Endodermal cell (in vitro differentiated cells): Measurements from ENCODE around the gene LDHB. TPM values are rescaled to one million over a fixed set of nuclear protein-coding genes. Genes with fewer than 3 reads are reported as not detected.

Source experiments
- DNase-seq: peaks from one replicate; pipeline ENCODE4 v3.0.0-alpha.2; 2017
- H3K27ac ChIP-seq: 2 replicates; pipeline ENCODE4 v1.5.1; 2013; ENCODE audit warnings: mild to moderate bottlenecking, low read depth, low read length, moderate library complexity
- H3K27me3 ChIP-seq: 2 replicates; pipeline ENCODE4 v1.6.1; 2013; ENCODE audit warnings: mild to moderate bottlenecking, low read length, moderate library complexity; ENCODE audit not compliant: insufficient read depth, control insufficient read depth, poor library complexity, severe bottlenecking
- H3K36me3 ChIP-seq: 2 replicates; pipeline ENCODE4 v1.7.0; 2013; ENCODE audit warnings: mild to moderate bottlenecking, low read length, moderate library complexity; ENCODE audit not compliant: control insufficient read depth, insufficient read depth
- H3K4me1 ChIP-seq: one replicate; pipeline ENCODE4 v1.7.0; 2013; ENCODE audit warnings: low read length; ENCODE audit not compliant: control insufficient read depth, insufficient read depth
- H3K4me3 ChIP-seq: 2 replicates; pipeline ENCODE4 v1.5.1; 2013; ENCODE audit warnings: mild to moderate bottlenecking, low read length, moderate library complexity
- H3K9ac ChIP-seq: 2 replicates; pipeline ENCODE4 v1.6.1; 2013; ENCODE audit warnings: mild to moderate bottlenecking, low read length, moderate library complexity; ENCODE audit not compliant: poor library complexity, severe bottlenecking; ENCODE audit errors: extremely low read depth
- H3K9me3 ChIP-seq: 2 replicates; pipeline ENCODE4 v1.6.1; 2013; ENCODE audit warnings: mild to moderate bottlenecking, low read length, moderate library complexity; ENCODE audit not compliant: control insufficient read depth
- H3K27ac Mint-ChIP-seq: 2 replicates; pipeline ENCODE4 v1.8.0; 2020; ENCODE audit warnings: mixed read lengths
- H3K27me3 Mint-ChIP-seq: 2 replicates; pipeline ENCODE4 v1.8.0; 2021; ENCODE audit warnings: mild to moderate bottlenecking, mixed read lengths; ENCODE audit not compliant: insufficient read depth
- H3K36me3 Mint-ChIP-seq: 2 replicates; pipeline ENCODE4 v1.8.0; 2020; ENCODE audit warnings: low read depth, mixed read lengths
- H3K4me1 Mint-ChIP-seq: 2 replicates; pipeline ENCODE4 v1.8.0; 2020; ENCODE audit warnings: mixed read lengths
- H3K4me3 Mint-ChIP-seq: 2 replicates; pipeline ENCODE4 v1.8.0; 2020; ENCODE audit warnings: mild to moderate bottlenecking, moderate library complexity, mixed read lengths
- H3K9me3 Mint-ChIP-seq: 2 replicates; pipeline ENCODE4 v1.8.0; 2020; ENCODE audit warnings: mild to moderate bottlenecking, mixed read lengths
- CTCF ChIP-seq: fragments of 200-600 bp; sonication (generic); conservative IDR thresholded peaks from 2 replicates; pipeline ENCODE4 v1.5.0; 2021; ENCODE audit warnings: antibody characterized with exemption, mild to moderate bottlenecking
- WGBS, 2 experiments: methylation state at CpG; one replicate each; pipeline versions ENCODE4 v1.1.5 to v1.1.7; 2013; ENCODE audit warnings: missing lambda C conversion rate in 2 of 2, mixed read lengths in 1 of 2; ENCODE audit not compliant: insufficient coverage in 1 of 2, insufficient read length in 1 of 2; 5-methylcytosine and 5-hydroxymethylcytosine counted together
- total RNA-seq, 2 donors: library from RNA; stranded (reverse); fragmentation: NEBNext Ultra II Directional in 1 of 2; extraction: Animal tissue kit (Norgen Biotek cat#: 25700) in 1 of 2; gene quantifications; 2 replicates in 1 of 2; 3 replicates in 1 of 2; pipeline ENCODE4 v1.2.1, GENCODE V29; 2021

Gene LDHB
- total RNA-seq, 2 donors from 2014 or later: 917 to 1,694 TPM

DNA sequence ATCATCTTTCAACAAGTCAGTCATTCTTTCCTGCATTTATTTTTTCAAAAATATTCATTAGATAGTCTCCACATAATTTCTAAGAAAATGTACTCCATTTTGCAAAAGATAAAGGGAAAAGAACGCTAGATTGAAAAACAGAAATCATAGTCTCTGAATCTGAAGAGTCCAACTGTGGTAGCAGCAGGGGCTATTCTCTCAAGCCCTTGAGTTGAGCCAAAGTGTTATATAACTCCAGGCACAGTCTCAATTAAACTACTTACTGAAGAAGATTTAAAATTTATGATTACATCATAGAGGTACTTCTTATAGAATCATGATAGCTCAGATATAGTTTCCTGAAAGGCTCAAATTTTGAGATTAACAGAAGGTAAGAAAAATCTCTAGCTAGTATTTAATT, 5.8 kb downstream of the LDHB start:
- H3K9me3 Mint-ChIP-seq: no peaks in the 10 kb centered on the region
- Histone ChIP-seq H3K9me3 (no peaks in the 10 kb centered on the region), H3K4me1 (peaks cover 8% of the 10 kb centered on the region), H3K36me3 (peaks cover 85% of the 10 kb centered on the region), H3K27ac (no peak overlapping the region), H3K27me3 (no peaks in the 10 kb centered on the region), H3K4me3 (no peak overlapping the region), H3K9ac (no peak overlapping the region)
- no peak overlapping the region for H3K27ac Mint-ChIP-seq
- TF ChIP-seq CTCF: no peak
- no peak for DNase-seq
- no peak overlapping the region for H3K4me3 Mint-ChIP-seq
- H3K4me1 Mint-ChIP-seq: peaks cover 63% of the 10 kb centered on the region
- H3K36me3 Mint-ChIP-seq: peaks cover 90% of the 10 kb centered on the region
- no peaks in the 10 kb centered on the region for H3K27me3 Mint-ChIP-seq
- WGBS, 2 experiments: 100% methylated on average over 1 of the region's 1 CpG; no CpG with 5 or more reads in 1 of the 2 experiments

DNA sequence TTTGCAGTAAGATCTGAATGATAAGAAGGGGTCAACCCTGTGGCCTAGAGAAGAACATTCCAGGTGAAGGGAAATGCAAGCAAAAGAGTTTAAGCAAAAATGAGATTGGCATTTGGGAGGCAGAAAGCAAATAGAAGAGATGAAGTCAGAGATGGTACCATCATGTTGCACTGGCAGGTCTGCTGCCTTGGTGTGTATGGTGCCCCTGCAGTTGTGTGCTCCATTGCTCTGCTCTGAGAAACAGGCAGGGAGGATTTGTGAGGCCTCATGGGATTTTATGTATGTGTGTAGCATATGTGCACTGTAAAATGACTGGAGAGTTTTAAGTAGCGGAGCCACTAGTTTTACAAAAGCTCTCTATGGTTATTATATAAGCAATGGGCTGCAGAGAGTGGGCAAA, 6.6 kb downstream of the LDHB start:
- no peaks in the 10 kb centered on the region for H3K27me3 ChIP-seq
- Mint-ChIP-seq H3K4me3 (no peak overlapping the region), H3K36me3 (peaks cover 93% of the 10 kb centered on the region), H3K9me3 (no peaks in the 10 kb centered on the region), H3K27me3 (no peaks in the 10 kb centered on the region), H3K4me1 (peaks cover 63% of the 10 kb centered on the region), H3K27ac (peak overlapping the region; percentile 0)
- no peak for DNase-seq
- H3K9me3 ChIP-seq: no peaks in the 10 kb centered on the region
- H3K4me1 ChIP-seq: peaks cover 11% of the 10 kb centered on the region
- no peak for TF ChIP-seq CTCF
- no peak overlapping the region for H3K27ac ChIP-seq
- WGBS, 2 experiments: 100% methylated on average over 1 of the region's 1 CpG
- no peak overlapping the region for H3K4me3 ChIP-seq
- peaks cover 93% of the 10 kb centered on the region for H3K36me3 ChIP-seq
- no peak overlapping the region for H3K9ac ChIP-seq

GRCh38 chr12:21649034-21649433, 8.6 kb downstream of the LDHB start:
- no peak overlapping the region for H3K9ac ChIP-seq
- H3K9me3 ChIP-seq: no peaks in the 10 kb centered on the region
- H3K4me3 Mint-ChIP-seq: no peak overlapping the region
- peaks cover 14% of the 10 kb centered on the region for H3K4me1 ChIP-seq
- peaks cover 89% of the 10 kb centered on the region for H3K36me3 ChIP-seq
- no peak for DNase-seq
- H3K36me3 Mint-ChIP-seq: peaks cover 93% of the 10 kb centered on the region
- no peak overlapping the region for H3K27ac Mint-ChIP-seq
- H3K27me3 ChIP-seq: no peaks in the 10 kb centered on the region
- H3K4me1 Mint-ChIP-seq: peaks cover 73% of the 10 kb centered on the region
- no peak overlapping the region for H3K27ac ChIP-seq
- H3K9me3 Mint-ChIP-seq: no peaks in the 10 kb centered on the region
- 0% methylated on average over 1 of the region's 3 CpGs; no CpG with 5 or more reads in 1 of the 2 experiments for WGBS, 2 experiments
- no peaks in the 10 kb centered on the region for H3K27me3 Mint-ChIP-seq
- peak overlapping the region; percentile 20 for H3K4me3 ChIP-seq
- TF ChIP-seq CTCF: no peak
